GM19438 (cell line): Measurements from ENCODE around the gene COX10.
"Not testable (repeated sequence)": the region's sequence is repeated elsewhere in the genome, so short reads cannot be mapped to it uniquely, and the experiment has no call there.

Experiments used
- ATAC-seq: cut with Tn5 transposase; IDR thresholded peaks from one replicate; pipeline ENCODE4 v1.9.1; 2021; ENCODE audit warnings: low read depth; ENCODE audit not compliant: unreplicated experiment

Gene COX10

DNA sequence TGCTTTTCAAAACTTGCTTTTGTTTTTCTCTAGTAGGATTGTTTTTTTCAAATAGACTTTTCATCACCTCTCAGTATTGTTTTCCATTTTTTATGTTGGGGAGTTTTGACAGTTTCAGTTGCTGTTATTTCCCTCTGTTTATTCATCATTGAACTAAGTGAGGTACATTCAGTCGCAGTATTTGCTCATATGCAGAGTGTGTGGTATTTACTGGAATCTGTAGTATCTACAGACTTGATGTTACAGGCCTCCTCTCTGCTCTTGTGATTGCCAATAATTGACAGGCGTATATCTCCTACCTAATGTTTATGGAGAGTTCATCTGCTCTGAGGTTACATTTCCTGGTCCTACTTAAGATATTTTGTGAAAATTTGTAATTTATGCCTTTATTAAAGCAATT lies 49.6 kb downstream of the COX10 start:
- ATAC-seq: no peak

DNA sequence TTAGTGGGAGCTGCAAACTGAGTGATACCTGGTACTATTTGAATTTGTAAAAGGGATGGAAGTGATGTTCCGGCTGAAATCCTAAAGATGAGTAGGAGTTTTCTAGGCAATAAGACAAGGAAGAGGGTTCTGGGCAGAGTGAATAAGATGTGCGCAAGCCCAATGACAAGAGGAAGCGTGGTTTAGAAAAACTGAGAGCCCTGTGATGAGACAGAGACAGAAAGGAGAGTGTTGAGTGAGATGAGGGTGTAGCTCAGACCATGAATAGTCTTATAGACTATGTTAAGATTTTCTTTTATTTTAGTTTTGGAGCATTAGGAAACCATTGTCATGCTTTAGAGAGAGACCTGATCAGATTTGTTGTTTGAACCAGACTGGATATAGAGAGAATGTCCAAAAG lies 50.2 kb downstream of the COX10 start:
- ATAC-seq: no peak

DNA sequence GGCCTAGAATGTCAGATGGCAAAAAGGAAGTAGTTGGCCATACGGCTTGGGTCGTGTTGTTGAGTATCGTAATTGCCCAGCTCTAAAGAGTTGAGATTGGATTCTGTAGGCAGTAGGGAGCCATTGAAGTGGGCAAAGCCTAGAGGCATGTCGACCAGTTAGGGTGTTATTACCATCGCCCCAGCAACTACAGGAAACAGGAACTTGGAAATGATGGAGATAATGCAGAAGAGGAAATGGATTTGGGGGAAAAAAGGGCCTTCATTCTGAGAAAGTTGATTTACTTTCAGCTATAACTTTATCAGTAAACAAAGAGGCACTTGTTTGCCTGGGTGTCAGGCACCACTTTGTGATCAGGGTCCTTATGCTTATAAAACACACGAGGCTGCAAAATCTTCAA lies 52.6 kb downstream of the COX10 start:
- ATAC-seq: no peak

DNA sequence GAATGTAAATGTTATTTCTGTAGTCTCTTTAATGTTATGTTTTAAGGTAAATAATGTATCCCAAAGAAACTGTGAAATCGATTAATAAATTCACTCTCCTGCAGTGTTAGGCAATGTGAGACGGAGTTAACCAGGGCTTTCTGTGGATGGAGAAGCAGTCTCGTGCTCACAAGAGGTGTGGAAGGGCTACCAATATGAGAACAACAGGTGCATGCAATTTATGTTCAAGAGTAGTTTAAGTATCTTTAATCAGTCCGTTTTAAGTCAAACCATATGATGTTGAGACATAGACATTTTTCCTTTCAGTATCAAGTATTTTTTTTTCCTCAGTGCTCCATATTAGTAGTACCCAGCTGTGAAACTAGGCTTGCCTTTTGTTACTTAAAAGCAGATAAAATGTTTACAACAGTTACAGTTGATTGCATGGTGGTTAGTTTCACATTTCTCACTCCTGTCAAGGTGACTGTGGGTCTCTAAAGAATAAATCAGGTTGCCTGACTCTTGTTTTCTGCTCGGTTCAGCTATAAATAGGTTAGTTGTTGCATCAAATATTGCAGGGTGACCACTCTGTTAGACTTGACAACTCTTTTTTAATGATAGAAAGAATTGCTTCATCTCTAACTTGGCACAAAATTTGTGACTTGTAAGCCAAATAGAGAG lies 54.4 kb downstream of the COX10 start:
- no peak for ATAC-seq

DNA sequence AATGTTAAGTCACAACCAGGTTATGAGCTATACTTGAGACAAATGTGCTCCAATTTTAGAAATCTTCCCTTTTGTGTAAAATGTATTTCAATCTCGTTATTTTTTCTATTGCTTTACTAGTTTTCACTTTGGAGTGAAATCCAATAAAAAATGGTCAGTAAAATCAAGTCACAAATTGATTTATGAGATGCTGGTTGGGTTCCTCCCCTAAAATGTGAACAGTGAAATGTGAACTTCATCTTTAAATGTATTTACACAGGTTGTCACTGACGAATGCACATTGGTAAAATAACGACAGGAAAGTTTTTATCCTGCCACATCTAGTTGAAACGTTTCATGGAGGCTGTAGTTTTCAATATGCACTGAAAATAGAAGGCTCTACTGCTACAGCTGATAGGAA lies 55.5 kb downstream of the COX10 start:
- no peak for ATAC-seq

DNA sequence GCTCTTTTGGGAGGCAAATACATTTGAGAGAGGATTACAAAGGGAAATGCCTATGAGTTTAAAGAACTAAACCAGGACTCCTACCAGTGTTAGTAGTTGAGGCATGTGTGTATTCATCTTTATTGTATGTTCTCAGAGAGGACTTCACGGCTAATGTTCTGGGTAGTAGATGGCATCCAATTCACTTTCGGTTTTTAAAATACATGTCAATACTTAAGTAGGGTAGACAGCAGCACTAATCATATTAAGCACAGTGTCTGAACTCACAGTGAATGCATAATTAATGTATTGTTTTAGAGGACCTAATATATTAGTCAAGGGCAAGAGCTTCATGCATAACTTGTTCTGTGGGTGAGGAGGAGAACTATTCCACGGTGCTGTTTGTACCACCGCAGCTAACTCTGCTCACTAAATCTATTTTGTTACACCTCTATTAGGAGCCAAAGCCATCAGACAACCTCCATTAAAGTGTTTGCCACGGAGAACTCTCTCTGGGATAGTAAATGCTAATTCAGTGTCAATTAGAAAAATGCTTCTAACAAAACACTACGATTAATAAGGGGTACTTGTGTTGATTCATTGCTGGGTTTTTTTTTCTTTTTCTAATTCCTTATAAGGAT lies 56.3 kb downstream of the COX10 start:
- ATAC-seq: no peak

DNA sequence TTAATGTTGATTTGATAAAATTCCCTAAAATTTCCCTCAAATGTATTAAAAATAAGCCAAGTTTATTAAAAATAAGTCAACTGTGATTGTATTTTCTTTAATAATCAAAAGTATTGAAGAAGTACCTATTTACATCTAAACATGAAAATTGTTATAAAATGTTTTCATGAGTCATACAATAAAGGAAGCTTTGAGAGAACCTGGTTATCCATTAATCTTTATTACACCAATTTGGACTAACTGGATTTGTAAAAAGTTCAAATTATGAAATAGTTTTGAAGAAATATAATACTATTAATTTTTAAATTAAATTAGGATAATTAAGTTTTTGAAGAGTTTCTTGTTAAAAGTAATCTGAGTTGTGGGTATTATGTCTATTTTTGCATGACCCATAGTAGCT lies 63.8 kb downstream of the COX10 start:
- no peak for ATAC-seq

DNA sequence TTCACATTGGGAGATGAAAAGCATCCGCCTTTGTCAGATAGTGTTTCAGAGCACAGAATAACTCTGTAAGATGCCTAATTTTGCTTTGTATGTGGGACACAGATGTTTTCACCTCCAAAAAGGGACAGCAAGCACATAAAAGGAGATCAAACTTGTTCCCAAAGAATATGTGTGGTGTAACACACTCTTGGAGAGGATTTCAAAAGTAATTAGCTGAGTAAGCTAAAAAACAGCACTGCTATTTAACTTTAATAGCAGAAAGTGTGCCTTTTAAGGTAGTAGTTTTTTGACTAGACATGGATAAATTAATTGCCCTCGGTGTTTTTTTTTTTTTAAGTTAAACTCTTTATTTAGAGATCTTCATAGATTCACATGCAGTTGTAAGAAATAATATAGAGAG lies 65.2 kb downstream of the COX10 start:
- no peak for ATAC-seq

DNA sequence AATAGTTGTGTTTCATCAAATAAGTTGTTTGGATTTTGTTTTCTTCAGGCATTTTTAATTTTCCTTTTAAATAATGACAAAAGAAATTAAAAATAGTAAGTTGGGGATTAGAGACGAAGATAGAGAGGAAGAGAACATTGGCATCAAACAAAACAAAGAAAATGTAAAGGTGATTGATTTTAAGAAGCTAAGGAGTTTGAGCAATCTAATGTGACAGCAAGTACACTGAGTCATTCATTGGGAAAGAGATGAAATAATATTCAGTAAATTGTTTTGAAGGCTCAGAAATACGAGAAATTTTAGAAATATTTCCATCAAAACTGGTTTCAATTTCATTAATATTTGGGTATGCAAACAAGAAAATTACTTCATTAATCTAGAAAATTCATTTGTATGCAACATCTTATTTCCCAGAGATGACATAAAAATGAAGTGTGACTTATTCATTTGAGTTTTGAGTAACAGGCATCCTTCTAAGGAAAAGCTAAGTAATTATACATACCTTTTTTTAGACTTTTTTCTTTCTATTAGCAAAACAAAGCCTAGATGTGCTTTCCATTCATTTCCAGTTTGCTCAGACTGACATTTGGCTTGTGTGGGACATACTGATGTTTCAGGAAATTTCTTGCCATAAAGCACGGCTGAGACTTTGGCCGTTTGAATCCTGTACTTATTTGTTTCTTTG lies 66.7 kb downstream of the COX10 start:
- ATAC-seq: no peak

DNA sequence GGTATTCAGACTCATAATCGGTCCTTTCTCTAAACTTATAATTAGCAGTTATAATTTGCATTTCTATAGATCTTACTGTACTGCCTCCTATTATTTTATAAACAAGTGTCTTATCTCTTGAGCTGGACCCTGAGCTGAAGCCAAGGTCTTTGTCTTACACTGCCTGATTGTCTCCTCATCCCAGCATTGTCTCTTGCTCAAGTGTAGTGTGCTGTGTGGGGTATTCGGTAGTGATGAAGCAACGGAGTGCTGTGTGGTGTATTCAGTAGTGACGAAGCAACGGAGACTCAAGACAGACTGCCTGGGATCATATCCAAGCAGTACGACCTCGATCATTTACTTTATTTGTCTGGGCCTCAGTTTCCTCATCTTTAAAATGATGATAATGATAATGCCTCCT lies 69.3 kb downstream of the COX10 start:
- ATAC-seq: no peak

DNA sequence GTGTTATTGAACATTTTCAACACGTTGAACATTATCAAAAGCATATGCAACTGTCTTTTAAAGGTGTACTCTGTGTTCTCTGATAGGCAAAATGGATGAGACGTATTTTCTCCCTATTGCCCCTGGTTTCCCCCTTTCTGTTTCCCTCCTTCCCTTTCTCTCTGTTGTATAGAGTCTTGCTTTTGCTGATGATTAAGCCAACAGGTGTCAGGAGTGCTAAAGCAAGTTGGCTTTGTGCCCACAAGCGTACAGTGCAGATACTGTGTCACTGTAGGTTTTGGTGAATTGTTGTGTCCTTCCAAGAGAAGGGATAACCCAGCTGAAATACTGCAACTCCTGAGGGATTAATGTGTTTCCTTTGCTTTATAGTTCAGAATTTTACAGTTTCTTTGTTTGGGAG lies 74.4 kb downstream of the COX10 start:
- no peak for ATAC-seq

DNA sequence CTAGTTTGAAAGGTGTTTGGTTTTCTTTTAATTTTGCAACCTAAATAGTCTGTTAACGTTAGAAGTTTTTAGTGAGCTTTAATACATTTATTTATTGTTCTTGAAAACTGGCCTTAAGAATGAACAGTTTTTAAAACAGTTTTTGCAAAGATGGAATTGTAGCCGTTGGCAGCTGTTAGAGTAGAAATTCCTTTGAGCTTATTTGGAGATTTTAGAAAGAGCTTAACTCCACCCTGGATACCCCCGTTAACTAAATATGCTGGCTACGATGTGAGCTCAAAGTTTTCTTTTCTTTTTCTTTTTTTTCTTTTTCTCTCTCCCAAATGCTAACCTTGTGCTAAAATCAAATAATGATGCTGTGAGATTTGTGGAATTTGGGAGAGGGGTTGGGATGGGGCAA lies 75.2 kb downstream of the COX10 start:
- ATAC-seq: no peak

DNA sequence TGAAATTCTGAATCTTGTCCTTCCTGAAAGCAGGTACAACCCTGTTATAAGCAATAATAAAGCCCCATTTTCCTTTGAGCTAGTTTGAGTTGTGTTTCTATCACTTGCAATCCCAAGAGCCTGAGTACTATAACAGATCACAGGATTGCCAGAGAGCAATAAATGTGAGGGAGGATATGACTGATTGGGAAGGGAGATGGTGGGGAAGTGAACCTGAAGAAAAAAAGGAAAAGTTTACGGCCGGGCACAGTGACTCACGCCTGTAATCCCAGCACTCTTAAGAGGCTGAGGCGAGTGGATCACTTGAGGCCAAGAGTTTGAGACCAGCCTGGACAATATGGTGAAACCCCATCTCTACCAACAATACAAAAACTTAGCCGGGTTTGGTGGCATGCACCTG lies 80.4 kb downstream of the COX10 start:
- ATAC-seq: no peak

DNA sequence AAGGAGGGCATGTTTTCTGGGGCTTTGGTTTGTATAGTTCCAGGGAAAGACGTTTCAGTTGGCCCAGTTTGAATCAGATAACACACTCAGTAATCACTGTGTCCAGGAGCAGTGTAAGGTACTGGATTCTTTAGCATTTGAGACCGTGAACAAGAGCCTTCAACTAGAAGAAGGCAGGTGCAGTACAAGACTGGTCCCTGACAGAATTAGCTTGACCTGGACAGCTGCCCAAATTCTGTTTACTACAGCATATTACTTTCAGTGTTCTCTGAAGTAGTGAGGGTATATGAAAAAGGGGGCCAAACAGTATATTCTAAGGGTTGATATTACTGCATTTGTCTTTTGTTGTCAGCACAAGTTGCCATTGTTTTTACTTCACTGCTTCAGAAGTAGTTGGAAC lies 81.3 kb downstream of the COX10 start:
- ATAC-seq: no peak

DNA sequence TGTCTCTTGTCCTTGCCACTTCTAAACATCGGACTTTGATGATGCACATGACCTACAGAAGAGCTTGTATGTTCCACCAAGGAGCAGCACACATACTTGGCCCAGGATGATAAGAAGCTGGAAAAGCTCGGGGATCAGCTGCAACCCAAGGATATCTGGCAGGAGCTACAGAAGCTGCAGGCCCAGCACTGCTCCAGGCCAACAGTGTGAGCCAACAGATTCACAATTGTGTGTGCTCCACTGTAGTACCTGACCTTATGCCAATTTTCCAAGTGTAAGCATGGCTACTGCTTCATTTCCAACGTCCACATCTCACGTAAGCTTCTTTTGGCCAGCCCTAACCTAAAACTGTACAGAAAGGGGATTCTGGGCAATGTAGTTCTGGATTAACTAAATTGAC lies 83.4 kb downstream of the COX10 start:
- no peak for ATAC-seq

DNA sequence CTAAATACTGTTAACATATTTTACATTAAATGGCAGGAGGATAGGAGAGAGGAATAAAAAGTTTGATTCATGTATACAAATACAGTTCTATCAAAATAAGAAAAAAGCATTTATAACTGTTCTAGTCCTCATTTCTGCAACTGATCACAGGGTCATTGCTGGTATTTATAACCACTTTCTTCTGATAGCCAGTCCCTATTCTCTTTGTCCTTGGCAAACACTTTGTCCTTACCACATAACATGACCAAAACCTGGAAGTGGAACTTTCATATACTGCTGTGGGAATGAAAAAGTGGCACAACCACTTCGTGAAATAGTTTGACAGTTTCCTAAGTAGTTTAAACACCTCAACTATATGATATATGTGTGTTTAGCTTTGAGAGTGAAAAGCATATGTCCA lies 84.1 kb downstream of the COX10 start:
- ATAC-seq: no peak

DNA sequence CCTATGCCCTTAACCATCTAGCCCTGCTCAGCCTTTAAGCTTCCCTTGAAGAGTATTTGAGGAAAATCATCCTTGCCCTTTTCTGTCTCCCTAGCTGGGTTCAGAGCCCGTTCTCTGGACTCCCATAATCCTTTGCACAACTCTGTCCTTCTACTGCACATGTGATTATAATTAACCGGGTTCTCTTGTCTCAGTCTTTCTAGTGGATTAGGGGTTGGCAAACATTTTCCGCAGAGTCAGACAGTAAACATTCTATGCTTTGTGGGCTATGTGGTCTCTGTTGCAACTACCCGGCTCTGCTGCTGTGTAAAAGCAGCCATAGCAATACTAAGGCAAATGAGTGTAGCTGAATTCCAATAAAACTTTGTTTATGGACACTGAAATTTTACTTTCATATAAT lies 87.4 kb downstream of the COX10 start:
- no peak for ATAC-seq

DNA sequence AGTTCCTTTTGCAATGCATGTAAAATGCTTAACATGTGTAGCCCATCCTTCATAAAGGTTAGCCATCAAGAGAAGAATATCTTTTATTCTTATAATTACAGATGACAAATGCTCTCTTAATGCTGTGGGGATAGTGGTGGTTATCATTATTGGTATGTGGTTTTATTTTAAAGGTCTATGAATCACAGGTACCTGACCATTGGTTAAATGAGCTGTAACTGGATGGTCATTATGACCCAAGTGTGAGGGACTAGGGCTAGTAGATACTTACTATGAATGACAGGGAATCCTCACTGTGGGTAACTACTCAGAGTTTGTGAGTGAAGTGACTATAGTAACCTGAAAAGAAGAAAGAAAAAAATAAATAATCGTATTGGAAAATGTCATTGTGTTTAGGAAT lies 88.5 kb downstream of the COX10 start:
- no peak for ATAC-seq

DNA sequence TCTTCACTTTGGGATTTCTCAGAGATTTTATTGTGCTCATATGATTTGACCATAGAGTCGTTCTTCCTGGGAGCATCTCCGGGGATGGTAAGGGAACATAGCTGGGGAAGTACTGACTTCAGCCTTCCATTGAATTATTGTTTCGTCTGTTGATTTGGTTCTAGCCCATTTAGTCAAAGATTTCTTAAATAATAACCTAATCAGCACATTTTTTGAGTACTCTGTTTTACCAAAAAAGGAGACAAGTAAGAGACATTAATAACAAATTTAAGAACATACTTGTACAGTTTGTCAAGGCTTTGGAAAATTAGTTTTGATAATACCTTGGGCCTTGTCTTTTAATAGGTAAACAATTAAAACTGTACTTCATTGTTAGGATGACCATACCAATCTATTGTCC lies 89.4 kb downstream of the COX10 start:
- ATAC-seq: no peak

DNA sequence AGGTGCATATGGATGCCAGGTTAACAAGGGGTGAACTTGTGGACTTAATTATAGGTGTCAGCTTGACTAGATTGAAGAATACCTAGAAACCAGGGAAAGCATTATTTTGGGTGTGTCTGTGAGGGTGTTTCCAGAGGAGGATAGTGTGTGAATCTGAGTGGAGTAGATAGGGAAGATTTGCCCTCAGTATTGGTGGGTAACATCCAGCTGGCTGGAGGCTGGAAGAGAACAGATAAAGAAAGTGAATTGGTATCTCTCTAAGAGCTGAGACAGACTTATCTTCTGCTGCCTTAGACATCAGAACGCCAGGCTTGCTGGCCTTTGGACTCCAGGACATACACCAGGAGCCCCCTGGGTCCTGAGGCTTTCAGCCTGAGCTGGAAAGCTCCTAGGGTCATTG lies 92.1 kb downstream of the COX10 start:
- no peak for ATAC-seq

DNA sequence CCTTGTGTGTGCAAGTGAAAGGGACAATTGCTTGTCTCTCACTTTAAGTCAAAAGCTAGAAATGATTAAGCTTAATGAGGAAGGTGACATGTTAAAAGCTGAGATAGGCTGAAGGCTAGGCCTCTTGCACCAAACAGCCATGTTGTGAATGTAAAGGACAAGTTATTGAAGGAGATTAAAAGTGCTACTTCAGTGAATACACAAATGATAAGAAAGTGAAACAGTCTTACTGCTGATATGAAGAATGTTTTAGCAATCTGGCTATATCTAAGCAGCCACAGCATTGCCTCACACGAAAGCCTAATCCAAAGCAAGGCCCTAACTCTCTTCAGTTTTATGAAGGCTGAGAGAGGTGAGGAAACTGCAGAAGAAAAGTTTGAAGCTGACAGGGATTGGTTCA lies 96.3 kb downstream of the COX10 start:
- ATAC-seq: no peak

DNA sequence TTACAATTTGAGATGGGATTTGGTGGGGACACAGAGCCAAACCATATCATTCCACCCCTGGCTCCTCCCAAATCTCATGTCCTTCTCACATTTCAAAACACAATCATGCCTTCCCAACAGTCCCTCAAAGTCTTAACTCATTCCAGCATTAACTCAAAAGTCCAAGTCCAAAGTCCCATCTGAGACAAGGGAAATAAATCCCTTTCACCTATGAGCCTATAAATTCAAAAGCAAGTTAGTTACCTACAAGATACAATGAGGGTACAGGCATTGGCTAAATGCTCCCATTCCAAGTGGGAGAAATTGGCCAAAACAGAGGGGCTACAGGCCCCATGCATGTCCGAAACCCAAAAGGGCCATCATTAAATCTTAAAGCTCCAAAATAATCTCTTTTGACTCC lies 98.5 kb downstream of the COX10 start:
- not testable (repeated sequence) for ATAC-seq
